Measurements from ENCODE around the gene USH1G.
"Not testable (repeated sequence)": the region's sequence is repeated elsewhere in the genome, so short reads cannot be mapped to it uniquely, and the experiment has no call there.

USH1G gene

GRCh38 chr17:74917430-74917829 is 5.6 kb downstream of the USH1G start:
- Histone ChIP-seq H3K36me3 (replicated peaks) (no peaks in the 10 kb centered on the region), H3K4me3 (no peak overlapping the region)
- in situ Hi-C loops (cut with MboI; ENCODE audit: low sequenced_read_pairs), result no loop called here

DNA sequence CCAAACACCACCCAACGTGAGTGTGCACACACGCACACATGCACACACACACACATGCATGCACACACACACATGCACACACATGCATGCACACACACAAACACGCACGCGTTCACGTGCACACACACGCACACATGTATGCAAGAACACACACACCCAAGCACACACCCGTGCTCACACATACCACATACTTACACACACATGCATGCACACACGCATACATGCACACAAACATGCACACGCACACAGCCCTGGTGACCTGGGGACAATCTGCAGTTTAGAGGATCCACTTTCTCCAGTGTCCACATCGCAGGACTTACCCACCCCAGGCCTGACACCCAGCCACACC is 6.2 kb downstream of the USH1G start:
- no peaks in the 10 kb centered on the region for H3K36me3 ChIP-seq (replicated peaks)
- no peaks in the 10 kb centered on the region for H3K27me3 ChIP-seq (ENCODE audit: low read depth)
- DNase-seq (ENCODE audit: low spot score in 2 of 2), result no peak
- H3K9me3 ChIP-seq, result no peaks in the 10 kb centered on the region
- no peaks in the 10 kb centered on the region for H3K4me1 ChIP-seq
- in situ Hi-C loops (cut with MboI; ENCODE audit: low sequenced_read_pairs), result no loop called here
- H3K4me3 ChIP-seq, result no peak overlapping the region

More at GRCh38 chr17:74917430-74917829, 5.6 kb downstream of the USH1G start:
- DNase-seq (ENCODE audit: low spot score in 2 of 2), result no peak
- Histone ChIP-seq H3K27me3 (ENCODE audit: low read depth) (no peaks in the 10 kb centered on the region), H3K9me3 (no peaks in the 10 kb centered on the region), H3K4me1 (no peaks in the 10 kb centered on the region)

DNA sequence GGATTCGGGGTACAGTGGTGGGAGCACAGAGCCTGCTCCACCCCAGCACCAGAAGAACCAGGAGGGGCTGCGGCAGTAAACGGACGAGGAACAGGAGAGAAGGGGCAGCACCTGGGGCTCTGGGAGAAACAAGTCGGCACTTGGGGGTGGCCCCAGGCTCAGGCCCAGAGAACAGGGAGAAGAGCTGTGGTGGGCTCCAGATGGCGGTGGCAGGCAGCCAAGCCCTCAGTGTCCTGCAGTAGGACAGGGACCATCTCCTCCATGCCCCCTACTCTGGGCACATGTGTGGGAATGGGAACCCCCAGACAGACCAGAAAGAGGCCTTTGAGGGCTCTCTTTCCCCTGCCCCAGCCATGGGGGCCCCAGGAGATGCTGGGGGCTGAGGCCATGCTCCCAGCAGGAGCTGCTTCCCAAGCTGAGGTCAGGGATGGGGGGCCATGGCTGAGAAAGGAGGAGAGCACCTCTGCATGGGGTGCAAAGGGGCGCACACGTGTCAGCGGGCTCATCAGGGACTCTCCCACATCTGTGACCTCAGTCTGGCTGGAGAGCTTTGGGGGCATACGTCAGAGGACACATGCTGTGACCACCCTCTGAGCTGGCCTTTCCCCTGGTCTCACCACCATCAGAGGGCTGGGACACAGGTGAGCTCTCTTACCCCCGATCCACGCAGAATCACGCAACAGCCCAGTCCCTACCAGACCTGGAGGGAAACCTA is 6.8 kb downstream of the USH1G start:
- in situ Hi-C loops (cut with MboI; ENCODE audit: low sequenced_read_pairs), result no loop called here
- no peaks in the 10 kb centered on the region for H3K9me3 ChIP-seq
- no peak overlapping the region for H3K4me3 ChIP-seq
- H3K4me1 ChIP-seq, result no peaks in the 10 kb centered on the region
- DNase-seq (ENCODE audit: low spot score in 2 of 2), result no peak
- no peaks in the 10 kb centered on the region for H3K36me3 ChIP-seq (replicated peaks)
- no peaks in the 10 kb centered on the region for H3K27me3 ChIP-seq (ENCODE audit: low read depth)

DNA sequence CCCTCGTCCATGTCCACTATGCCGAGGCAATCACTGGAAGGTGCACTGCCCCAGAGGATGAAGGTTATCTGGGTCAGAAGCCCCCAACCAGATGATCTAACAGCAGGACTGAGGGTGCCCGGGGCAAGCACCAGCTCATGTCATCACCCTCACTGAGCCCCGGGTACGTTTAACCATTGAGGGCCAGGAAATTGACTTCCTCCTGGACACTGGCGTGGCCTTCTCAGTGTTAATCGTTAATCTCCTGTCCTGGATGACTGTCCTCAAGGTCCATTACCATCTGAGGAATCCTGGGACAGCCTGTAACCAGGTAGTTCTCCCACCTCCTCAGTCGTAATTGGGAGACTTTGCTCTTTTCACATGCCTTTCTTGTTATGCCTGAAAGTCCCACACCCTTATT is 11.6 kb downstream of the USH1G start:
- in situ Hi-C loops (cut with MboI; ENCODE audit: low sequenced_read_pairs); H3K4me1 ChIP-seq; H3K9me3 ChIP-seq; H3K4me3 ChIP-seq; H3K27me3 ChIP-seq (ENCODE audit: low read depth); DNase-seq (ENCODE audit: low spot score in 2 of 2); H3K36me3 ChIP-seq (replicated peaks): not testable (repeated sequence)

GRCh38 chr17:74909097-74909496 is 14.0 kb downstream of the USH1G start:
- H3K27me3 ChIP-seq (ENCODE audit: low read depth); H3K4me1 ChIP-seq; DNase-seq (ENCODE audit: low spot score in 2 of 2); in situ Hi-C loops (cut with MboI; ENCODE audit: low sequenced_read_pairs); H3K4me3 ChIP-seq; H3K36me3 ChIP-seq (replicated peaks); H3K9me3 ChIP-seq: not testable (repeated sequence)

DNA sequence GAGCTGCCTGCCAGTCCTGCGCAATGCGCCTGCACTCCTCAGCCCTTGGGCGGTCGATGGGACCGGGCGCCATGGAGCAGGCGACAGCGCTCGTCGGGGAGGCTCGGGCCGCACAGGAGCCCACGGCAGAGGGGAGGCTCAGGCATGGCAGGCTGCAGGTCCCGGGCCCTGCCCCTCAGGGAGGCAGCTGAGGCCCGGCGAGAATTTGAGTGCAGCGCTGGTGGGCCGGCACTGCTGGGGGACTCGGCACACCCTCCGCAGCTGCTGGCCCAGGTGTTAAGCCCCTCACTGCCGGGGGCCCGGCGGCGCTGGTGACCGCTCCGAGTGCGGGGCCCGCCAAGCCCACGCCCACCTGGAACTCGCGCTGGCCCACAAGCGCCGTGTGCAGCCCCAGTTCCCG is 16.0 kb downstream of the USH1G start:
- H3K4me1 ChIP-seq, result no peaks in the 10 kb centered on the region
- no peaks in the 10 kb centered on the region for H3K36me3 ChIP-seq (replicated peaks)
- in situ Hi-C loops (cut with MboI; ENCODE audit: low sequenced_read_pairs), result no loop called here
- H3K4me3 ChIP-seq, result no peak overlapping the region
- no peak for DNase-seq (ENCODE audit: low spot score in 2 of 2)
- H3K27me3 ChIP-seq (ENCODE audit: low read depth), result peaks cover 7% of the 10 kb centered on the region
- no peaks in the 10 kb centered on the region for H3K9me3 ChIP-seq

DNA sequence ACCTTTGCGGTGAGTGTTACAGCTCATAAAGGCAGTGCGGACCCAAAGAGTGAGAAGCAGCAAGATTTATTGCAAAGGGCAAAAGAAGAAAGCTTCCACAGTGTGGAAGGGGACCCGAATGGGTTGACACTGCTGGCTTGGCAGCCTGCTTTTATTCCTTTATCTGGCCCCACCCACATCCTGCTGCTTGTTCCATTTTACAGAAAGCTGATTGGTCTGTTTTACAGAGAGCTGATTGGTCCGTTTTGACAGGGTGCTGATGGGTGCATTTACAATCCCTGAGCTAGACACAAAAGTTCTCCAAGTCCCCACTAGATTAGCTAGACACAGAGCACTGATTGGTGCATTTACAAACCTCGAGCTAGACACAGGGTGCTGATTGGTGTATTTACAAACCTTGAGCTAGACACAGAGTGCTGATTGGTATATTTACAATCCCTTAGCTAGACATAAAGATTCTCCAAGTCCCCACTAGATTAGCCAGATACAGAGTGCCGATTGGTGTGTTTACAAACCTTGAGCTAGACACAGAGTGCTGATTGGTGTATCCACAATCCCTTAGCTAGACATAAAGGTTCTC is 16.8 kb downstream of the USH1G start:
- H3K36me3 ChIP-seq (replicated peaks); H3K9me3 ChIP-seq; H3K4me3 ChIP-seq; H3K27me3 ChIP-seq (ENCODE audit: low read depth); H3K4me1 ChIP-seq; in situ Hi-C loops (cut with MboI; ENCODE audit: low sequenced_read_pairs): not testable (repeated sequence)
- DNase-seq (ENCODE audit: low spot score in 2 of 2), result peak in 1 of 2 experiments; percentile 49

- H3K27me3 ChIP-seq (ENCODE audit: low read depth), result peaks cover 7% of the 10 kb centered on the region
Measured at GRCh38 chr17:74904687-74905409, 18.2 kb downstream of the USH1G start.

DNA sequence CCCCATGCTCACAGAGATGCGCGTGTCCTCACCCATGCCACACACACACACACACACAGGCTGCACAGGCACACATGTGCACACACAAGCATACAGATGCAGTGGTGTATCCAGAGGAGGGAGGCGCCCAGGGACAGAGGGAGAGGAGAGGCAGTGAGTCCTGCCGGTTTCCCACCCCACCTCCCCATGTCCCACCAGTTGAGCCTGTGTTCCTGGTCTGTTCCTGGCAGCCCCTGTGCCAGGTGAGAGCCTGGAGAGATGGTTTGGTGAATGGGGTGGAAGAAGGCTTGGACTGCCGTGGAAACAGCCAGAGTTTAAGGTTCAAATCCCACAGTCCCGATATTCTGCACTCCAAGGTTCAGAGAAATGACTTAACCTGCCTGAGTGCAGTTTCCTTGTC is 19.4 kb downstream of the USH1G start:
- DNase-seq (ENCODE audit: low spot score in 2 of 2), result no peak
- Histone ChIP-seq H3K4me1 (no peaks in the 10 kb centered on the region), H3K27me3 (ENCODE audit: low read depth) (peaks cover 7% of the 10 kb centered on the region), H3K9me3 (no peaks in the 10 kb centered on the region), H3K36me3 (replicated peaks) (no peaks in the 10 kb centered on the region), H3K4me3 (no peak overlapping the region)
- in situ Hi-C loops (cut with MboI; ENCODE audit: low sequenced_read_pairs), result no loop called here

More at GRCh38 chr17:74904687-74905409, 18.2 kb downstream of the USH1G start:
- H3K9me3 ChIP-seq, result no peaks in the 10 kb centered on the region
- no peak for DNase-seq (ENCODE audit: low spot score in 2 of 2)
- no peaks in the 10 kb centered on the region for H3K36me3 ChIP-seq (replicated peaks)
- no peaks in the 10 kb centered on the region for H3K4me1 ChIP-seq
- in situ Hi-C loops (cut with MboI; ENCODE audit: low sequenced_read_pairs), result no loop called here
- H3K4me3 ChIP-seq, result no peak overlapping the region

GRCh38 chr17:74903034-74903433 is 20.0 kb downstream of the USH1G start:
- H3K9me3 ChIP-seq, result no peaks in the 10 kb centered on the region
- peaks cover 7% of the 10 kb centered on the region for H3K27me3 ChIP-seq (ENCODE audit: low read depth)
- in situ Hi-C loops (cut with MboI; ENCODE audit: low sequenced_read_pairs), result no loop called here
- DNase-seq (ENCODE audit: low spot score in 2 of 2), result no peak
- H3K4me3 ChIP-seq, result no peak overlapping the region
- no peaks in the 10 kb centered on the region for H3K4me1 ChIP-seq
- H3K36me3 ChIP-seq (replicated peaks), result no peaks in the 10 kb centered on the region

DNA sequence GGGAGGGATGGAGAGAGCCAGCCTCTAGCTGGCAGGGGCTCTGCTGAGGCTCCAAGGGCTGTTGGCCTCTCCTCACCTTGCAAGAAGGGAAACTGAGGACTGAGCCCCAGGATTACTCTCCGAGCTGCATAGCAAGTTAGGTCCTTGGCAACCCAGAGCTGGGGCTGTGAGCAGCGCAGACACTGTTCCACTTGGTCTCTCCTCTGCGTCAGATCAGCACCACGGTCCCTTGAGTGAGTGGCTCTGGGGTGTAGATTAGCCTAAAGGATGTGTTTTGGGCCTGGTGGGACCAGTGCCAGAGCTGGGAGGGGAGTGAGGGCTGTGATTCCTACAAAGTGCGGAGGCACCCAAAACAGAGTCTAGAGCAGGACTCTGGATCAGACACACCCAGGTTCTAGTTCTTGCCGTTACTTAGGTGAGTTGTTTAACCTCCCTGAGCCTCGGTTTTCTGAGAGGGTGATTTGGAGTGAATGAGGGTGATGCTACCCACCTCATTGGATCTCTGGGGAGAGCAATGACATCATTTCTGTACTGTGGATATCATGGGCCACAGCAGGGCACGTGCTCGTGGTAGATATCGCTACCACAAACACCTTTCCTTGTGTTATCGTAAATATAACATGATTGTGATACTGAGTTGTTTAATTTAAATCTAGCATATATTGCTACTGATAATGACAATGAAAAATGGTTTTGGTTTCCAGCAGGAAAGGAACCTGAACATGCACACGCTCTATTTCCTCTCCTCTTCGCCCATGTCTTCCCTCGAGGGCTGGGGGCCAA is 21.5 kb downstream of the USH1G start:
- Histone ChIP-seq H3K9me3 (no peaks in the 10 kb centered on the region), H3K36me3 (replicated peaks) (no peaks in the 10 kb centered on the region), H3K27me3 (ENCODE audit: low read depth) (peaks cover 14% of the 10 kb centered on the region), H3K4me3 (no peak overlapping the region), H3K4me1 (no peaks in the 10 kb centered on the region)
- no peak for DNase-seq (ENCODE audit: low spot score in 2 of 2)
- in situ Hi-C loops (cut with MboI; ENCODE audit: low sequenced_read_pairs), result no loop called here

DNA sequence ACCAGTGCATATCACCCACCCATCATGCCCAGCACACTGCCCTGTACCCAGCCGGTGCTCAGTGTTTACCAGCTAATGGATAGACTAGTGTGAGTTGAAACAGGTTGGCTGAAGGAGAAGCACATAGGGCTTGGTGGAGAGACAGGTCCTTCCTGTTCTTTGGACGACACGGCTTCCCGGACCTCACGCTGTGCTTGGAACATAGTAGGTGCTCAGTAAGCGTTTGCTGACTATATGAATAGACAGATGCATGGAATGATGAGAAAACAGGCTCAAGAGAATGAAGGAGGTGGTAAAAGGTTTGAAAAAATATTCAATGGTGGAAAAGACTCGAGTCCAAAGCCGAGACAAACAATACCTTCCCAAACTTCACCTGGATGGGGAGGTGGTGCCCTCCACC is 22.8 kb downstream of the USH1G start:
- no peaks in the 10 kb centered on the region for H3K36me3 ChIP-seq (replicated peaks)
- H3K4me3 ChIP-seq, result no peak overlapping the region
- H3K9me3 ChIP-seq, result no peaks in the 10 kb centered on the region
- peaks cover 23% of the 10 kb centered on the region for H3K27me3 ChIP-seq (ENCODE audit: low read depth)
- no peaks in the 10 kb centered on the region for H3K4me1 ChIP-seq
- DNase-seq (ENCODE audit: low spot score in 2 of 2), result no peak
- in situ Hi-C loops (cut with MboI; ENCODE audit: low sequenced_read_pairs), result no loop called here

GRCh38 chr17:74898376-74898946 is 24.6 kb downstream of the USH1G start:
- H3K27me3 ChIP-seq (ENCODE audit: low read depth), result peaks cover 32% of the 10 kb centered on the region
- in situ Hi-C loops (cut with MboI; ENCODE audit: low sequenced_read_pairs), result no loop called here

More at GRCh38 chr17:74898376-74898946, 24.6 kb downstream of the USH1G start:
- Histone ChIP-seq H3K9me3 (no peaks in the 10 kb centered on the region), H3K4me1 (no peaks in the 10 kb centered on the region), H3K4me3 (no peak overlapping the region), H3K36me3 (replicated peaks) (no peaks in the 10 kb centered on the region)
- DNase-seq (ENCODE audit: low spot score in 2 of 2), result no peak
